ENCODE data around the gene GAB3.
"Not testable (repeated sequence)": the region's sequence is repeated elsewhere in the genome, so short reads cannot be mapped to it uniquely, and the experiment has no call there.

GAB3 gene

DNA sequence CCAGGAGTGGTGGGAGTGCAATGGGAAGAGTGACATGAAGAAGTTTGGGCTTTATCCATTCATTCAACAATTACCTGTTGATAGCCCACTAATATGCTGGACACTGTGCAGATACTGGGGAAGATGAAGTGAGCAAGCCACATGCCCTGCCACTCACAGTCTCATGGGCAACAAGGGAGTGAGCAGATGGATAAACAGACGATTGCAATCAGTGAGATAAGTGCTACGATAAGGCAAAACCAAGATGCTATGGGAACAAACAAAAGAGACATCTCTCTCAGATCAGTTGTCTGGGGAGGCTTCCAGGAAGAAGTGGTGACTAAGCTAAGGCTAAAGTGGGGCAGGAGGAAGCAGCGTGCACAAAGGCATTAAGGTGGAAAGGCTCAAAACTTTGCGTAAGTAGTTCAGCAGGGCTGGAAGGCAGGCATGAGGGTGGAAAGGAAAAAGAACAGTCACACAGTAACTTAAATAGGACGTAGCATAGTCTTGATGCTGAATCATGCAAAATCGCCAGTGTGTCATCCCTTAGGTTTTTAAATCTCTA lies 31.7 kb downstream of the GAB3 start:
- DNase-seq (ENCODE audit: low read depth): no peak

- no peak for DNase-seq (ENCODE audit: low read depth)
Measured at GRCh38 chrX:154718616-154719015, 32.3 kb downstream of the GAB3 start.

GRCh38 chrX:154717824-154718223 lies 33.1 kb downstream of the GAB3 start:
- DNase-seq (ENCODE audit: low read depth): no peak

GRCh38 chrX:154715825-154716224 lies 35.1 kb downstream of the GAB3 start:
- DNase-seq (ENCODE audit: low read depth): no peak

- DNase-seq (ENCODE audit: low read depth): no peak
Measured at GRCh38 chrX:154714925-154715324, 36.0 kb downstream of the GAB3 start.

- DNase-seq (ENCODE audit: low read depth): no peak
Measured at GRCh38 chrX:154712781-154713740, 37.8 kb downstream of the GAB3 start.

DNA sequence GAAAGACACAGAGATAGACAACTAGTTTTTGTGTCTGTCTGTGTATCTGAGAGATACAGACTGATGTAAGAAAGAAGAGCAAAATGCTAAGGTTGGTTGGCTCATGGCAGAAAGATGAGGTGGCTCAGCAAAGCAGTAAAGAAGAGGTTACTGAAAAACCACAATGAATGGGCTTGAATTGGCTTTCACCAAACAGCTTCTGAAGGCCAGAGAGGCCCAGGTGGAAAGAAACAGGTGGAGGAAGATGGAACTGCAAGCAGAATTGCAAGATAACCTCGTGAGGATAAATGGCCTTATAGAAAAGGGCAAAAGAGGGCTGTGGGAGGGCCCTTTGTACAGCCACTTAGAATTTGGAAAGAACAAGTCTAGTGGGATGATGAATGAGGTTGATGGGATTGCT lies 39.6 kb downstream of the GAB3 start:
- no peak for DNase-seq (ENCODE audit: low read depth)

GRCh38 chrX:154710309-154710708 lies 40.6 kb downstream of the GAB3 start:
- no peak for DNase-seq (ENCODE audit: low read depth)

DNA sequence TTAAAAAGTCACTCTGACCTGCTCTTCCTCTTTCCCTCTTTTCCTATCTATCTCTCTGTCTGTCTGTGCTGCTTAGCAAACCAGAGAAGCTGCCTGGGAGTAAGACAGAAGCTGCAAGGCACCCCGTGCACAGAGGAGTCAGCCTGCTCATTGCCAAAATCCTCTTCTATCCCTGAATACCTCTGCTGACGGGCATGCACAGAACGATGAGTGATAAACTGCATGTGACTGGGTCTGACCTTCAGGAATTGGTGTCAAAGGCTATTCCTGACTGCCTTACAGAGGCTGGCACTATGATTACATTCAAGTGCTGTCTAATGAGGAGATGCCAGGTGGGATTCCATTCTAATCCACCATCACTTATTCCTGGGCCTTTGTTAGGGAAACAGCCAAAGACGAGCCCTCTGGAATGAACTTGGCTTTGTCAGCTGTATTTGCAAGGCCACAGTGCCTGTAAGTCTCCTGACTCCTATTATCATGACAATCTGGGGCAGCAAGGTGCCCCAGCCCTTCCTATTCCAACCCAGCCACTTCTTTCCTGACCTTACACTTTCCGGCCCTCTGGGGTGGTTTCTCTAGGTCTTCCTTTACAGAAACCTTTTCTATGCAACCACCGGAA lies 52.1 kb downstream of the GAB3 start:
- DNase-seq (ENCODE audit: low read depth): no peak

GRCh38 chrX:154696676-154697045 lies 54.2 kb downstream of the GAB3 start:
- no peak for DNase-seq (ENCODE audit: low read depth)

DNA sequence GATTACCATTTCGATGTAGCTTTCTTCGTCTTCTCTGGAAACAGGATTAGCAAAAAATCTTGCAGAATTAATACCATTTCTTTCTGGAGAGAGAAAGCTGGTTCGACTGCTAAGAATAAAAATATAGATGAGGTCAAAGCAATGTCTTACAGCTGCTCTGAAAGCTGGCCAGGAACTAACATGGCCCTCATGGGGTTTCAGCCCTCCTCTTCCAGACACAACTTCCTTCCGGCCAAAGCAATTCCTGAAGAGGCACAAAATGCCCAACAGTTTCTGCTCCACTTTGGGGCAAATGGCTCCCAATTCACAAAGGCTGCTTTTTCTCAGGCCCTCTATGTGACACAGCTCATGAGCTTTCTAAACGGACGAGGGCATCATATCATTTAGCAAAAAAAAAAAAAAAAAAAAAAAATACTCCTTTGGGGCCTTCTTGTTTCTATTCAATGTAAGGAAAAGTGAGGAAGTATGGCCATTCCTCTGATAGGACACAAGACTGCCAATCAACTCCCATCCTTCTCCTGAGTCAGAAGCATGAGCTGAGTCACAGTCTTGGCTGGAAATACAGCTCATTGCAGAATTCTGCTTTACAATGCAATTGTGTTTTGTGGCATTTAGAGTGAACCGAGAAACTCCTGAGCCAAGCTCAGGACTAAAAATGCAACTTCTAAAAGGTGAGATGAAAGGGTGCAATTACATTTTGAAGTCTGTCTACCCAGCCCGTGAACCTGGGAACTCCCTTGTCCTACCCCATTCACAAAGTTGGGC lies 54.8 kb downstream of the GAB3 start:
- DNase-seq (ENCODE audit: low read depth): no peak

- DNase-seq (ENCODE audit: low read depth): no peak
Measured at GRCh38 chrX:154693394-154693793, 57.5 kb downstream of the GAB3 start.

- DNase-seq (ENCODE audit: low read depth): not testable (repeated sequence)
Measured at GRCh38 chrX:154690438-154690837, 60.4 kb downstream of the GAB3 start.

- DNase-seq (ENCODE audit: low read depth): not testable (repeated sequence)
Measured at GRCh38 chrX:154672084-154672483, 78.8 kb downstream of the GAB3 start.

DNA sequence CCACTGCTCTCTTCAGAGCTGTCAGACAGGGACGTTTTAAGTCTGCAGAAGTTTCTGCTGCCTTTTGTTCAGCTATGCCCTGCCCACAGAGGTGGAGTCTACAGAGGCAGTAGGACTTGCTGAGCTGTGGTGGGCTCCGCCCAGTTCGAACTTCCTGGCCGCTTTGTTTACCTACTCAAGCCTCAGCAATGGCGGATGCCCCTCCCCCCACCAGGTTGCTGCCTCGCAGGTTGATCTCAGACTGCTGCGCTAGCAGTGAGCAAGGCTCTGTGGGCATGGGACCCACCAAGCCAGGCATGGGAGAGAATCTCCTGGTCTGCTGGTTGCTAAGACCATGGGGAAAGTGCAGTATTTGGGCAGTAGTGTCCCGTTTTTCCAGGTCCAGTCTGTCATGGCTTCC lies 80.0 kb downstream of the GAB3 start:
- DNase-seq (ENCODE audit: low read depth): not testable (repeated sequence)

- no peak for DNase-seq (ENCODE audit: low read depth)
Measured at GRCh38 chrX:154661899-154662298, 89.0 kb downstream of the GAB3 start.

DNA sequence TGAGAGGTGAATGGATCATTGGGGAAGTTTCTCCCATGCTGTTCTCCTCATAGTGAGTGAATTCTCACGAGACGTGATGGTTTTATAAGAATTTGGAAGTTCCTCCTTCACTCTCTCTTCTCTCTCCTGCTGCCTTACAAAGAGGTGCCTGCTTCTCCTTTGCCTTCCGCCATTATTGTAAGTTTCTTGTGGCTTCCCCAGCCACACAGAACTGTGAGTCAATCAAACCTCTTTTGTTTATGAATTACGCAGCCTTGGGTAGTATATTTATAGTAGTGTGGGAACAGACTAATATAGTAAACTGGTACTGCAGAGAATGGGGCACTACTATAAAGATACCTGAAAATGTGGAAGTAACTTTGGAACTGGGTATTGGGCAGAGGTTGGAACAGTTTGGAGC lies 89.7 kb downstream of the GAB3 start:
- DNase-seq (ENCODE audit: low read depth): no peak

DNA sequence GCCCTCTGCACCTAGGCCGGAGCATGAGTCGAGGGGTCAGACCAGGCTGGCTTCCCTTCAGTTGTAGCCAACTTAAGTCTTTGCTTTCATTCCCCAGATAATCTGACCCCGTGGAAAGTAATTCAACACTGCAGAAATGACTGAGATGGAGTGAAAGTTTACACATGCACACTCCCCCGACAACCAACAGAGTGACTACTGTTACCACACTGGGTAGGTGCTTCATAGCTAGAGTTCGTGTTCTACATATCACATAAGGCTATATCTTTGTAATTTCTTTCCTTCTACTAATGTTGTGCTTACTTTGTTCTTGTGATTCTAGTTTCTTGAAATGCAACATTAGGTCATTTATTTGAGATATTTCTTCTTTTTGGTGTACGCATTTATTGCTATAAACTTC lies 90.3 kb downstream of the GAB3 start:
- no peak for DNase-seq (ENCODE audit: low read depth)

DNA sequence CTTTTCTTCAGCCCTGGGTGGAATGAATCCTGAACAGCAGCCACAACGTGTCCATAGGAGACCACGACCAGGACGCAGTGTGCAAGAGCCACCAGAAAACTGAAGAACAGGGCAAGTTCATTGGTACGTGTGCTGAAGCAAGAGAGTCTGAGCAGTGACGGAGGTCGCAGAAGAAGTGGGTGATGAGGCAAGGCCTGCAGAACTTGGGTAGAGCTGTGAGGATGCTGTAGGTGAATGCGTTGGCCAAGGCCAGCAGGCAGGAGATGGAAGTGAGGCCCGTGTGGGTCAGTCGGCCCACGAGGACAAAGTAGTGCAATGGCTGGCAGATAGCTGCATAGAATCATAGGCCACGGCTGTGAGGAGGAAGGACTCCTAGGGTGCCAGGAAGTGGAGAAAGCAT lies 91.9 kb downstream of the GAB3 start:
- DNase-seq (ENCODE audit: low read depth): no peak

GRCh38 chrX:154658187-154658586 lies 92.7 kb downstream of the GAB3 start:
- DNase-seq (ENCODE audit: low read depth): no peak

GRCh38 chrX:154657226-154657805 lies 93.6 kb downstream of the GAB3 start:
- DNase-seq (ENCODE audit: low read depth): no peak

- no peak for DNase-seq (ENCODE audit: low read depth)
Measured at GRCh38 chrX:154655786-154656185, 95.1 kb downstream of the GAB3 start.

Measured in stimulated activated CD8-positive, alpha-beta memory T cell treated with anti-CD3 and anti-CD28 coated beads, Interleukin-15, amount 100 ng/mL, for 1 hour (primary cell).